ENCODE results near the gene GIPC3. TPM values are rescaled to one million over a fixed set of nuclear protein-coding genes. Genes with fewer than 3 reads are reported as not detected.

Gene GIPC3
- polyA plus RNA-seq, 2 of the 4 experiments (the other 2 are of a cell fraction): 0.05 to 0.12 TPM

GRCh38 chr19:3611841-3612240 lies 26.6 kb downstream of the GIPC3 start:
- no peak for FAIRE-seq
- Histone ChIP-seq H3K4me3 (no peak overlapping the region), H3K4me1 (peaks cover 8% of the 10 kb centered on the region), H3K27ac (no peak overlapping the region), H3K4me2 (no peak overlapping the region), H3K9me3 (no peaks in the 10 kb centered on the region)
- ChIA-PET CTCF (interaction anchor here (1.5 kb wide), 1 partner anchor 11 kb away, joined by 4 read pairs; no protein-coding TSS in a partner anchor), POLR2A (no interaction called here)
- ATAC-seq: no peak
- no peak for TF ChIP-seq CHD4 (IDR thresholded peaks at IDR 0.05; ENCODE audit: borderline replicate concordance)
- no peak for TF ChIP-seq RFX5 (IDR thresholded peaks at IDR 0.05)
- no peak for TF ChIP-seq ZNF302 (CRISPR knock-in tag; IDR thresholded peaks at IDR 0.05)
- TF ChIP-seq SREBF2 (IDR thresholded peaks at IDR 0.05): no peak
- TF ChIP-seq ZFP36 (IDR thresholded peaks at IDR 0.05; ENCODE audit: borderline replicate concordance, partially characterized antibody): no peak
- TF ChIP-seq HMGXB4 (CRISPR knock-in tag; IDR thresholded peaks at IDR 0.05; ENCODE audit: borderline replicate concordance): no peak
- no peak for TF ChIP-seq MAZ (IDR thresholded peaks at IDR 0.05; ENCODE audit: borderline replicate concordance, low read depth, low read length)
- TF ChIP-seq HDAC2 (IDR thresholded peaks at IDR 0.05): no peak
- TF ChIP-seq CBX2 (IDR thresholded peaks at IDR 0.05; ENCODE audit: borderline replicate concordance, low read depth): no peak
- no peak for TF ChIP-seq EP300 (IDR thresholded peaks at IDR 0.05)
- no peak for TF ChIP-seq ATOH8 (CRISPR knock-in tag; IDR thresholded peaks at IDR 0.05; ENCODE audit: low read depth)
- TF ChIP-seq ZC3H11A (IDR thresholded peaks at IDR 0.05): no peak
- no peak for TF ChIP-seq KDM5A (IDR thresholded peaks at IDR 0.05)
- DNase-seq (ENCODE audit: low read depth in 1 of 2, low spot score in 1 of 2): no peak
- 91% methylated on average over 32 of the region's 36 CpGs for WGBS (ENCODE audit: missing lambda C conversion rate)

- TF ChIP-seq BHLHE40 (IDR thresholded peaks at IDR 0.05; ENCODE audit: low read depth, low read length): no peak
- TF ChIP-seq ZNF302 (CRISPR knock-in tag; IDR thresholded peaks at IDR 0.05): no peak
- no peak for TF ChIP-seq EP300 (IDR thresholded peaks at IDR 0.05)
- TF ChIP-seq MAFK (IDR thresholded peaks at IDR 0.05; ENCODE audit: partially characterized antibody): no peak
- no peak for TF ChIP-seq ZSCAN20 (CRISPR knock-in tag; IDR thresholded peaks at IDR 0.05)
- TF ChIP-seq HES2 (IDR thresholded peaks at IDR 0.05): no peak
- TF ChIP-seq PBX3 (IDR thresholded peaks at IDR 0.05): no peak
- no peak for TF ChIP-seq SMC3 (IDR thresholded peaks at IDR 0.05)
- no peak for TF ChIP-seq NPAS2 (CRISPR knock-in tag; IDR thresholded peaks at IDR 0.05; ENCODE audit: borderline replicate concordance)
- TF ChIP-seq HOXB5 (CRISPR knock-in tag; IDR thresholded peaks at IDR 0.05): no peak
- no peak for TF ChIP-seq NR3C1 (IDR thresholded peaks at IDR 0.05)
- no peak for TF ChIP-seq EHMT2 (IDR thresholded peaks at IDR 0.05; ENCODE audit: low read depth)
- no peak for TF ChIP-seq CBX2 (IDR thresholded peaks at IDR 0.05; ENCODE audit: borderline replicate concordance, low read depth)
- TF ChIP-seq MAZ (IDR thresholded peaks at IDR 0.05; ENCODE audit: borderline replicate concordance, low read depth, low read length): no peak
- TF ChIP-seq ESRRA (IDR thresholded peaks at IDR 0.05; ENCODE audit: borderline replicate concordance, low read length): no peak
- TF ChIP-seq KDM5A (IDR thresholded peaks at IDR 0.05): no peak
- TF ChIP-seq REST (IDR thresholded peaks at IDR 0.05): no peak
- no peak for TF ChIP-seq E2F6 (IDR thresholded peaks at IDR 0.05; ENCODE audit: borderline replicate concordance, low read depth)
- no peak for TF ChIP-seq POLR2A (IDR thresholded peaks at IDR 0.05; ENCODE audit: low read length)
- TF ChIP-seq ZFP36 (IDR thresholded peaks at IDR 0.05; ENCODE audit: borderline replicate concordance, partially characterized antibody): no peak
- 87% methylated on average over 6 of the region's 33 CpGs for WGBS (ENCODE audit: missing lambda C conversion rate)
- H3K27ac ChIP-seq: no peak overlapping the region
- ATAC-seq: no peak
- no peak overlapping the region for H3K4me2 ChIP-seq
- POLR2A ChIA-PET: no interaction called here
- DNase-seq (ENCODE audit: low read depth in 1 of 2, low spot score in 1 of 2): no peak
- CTCF ChIA-PET: interaction anchor here (1.5 kb wide), 1 partner anchor 10 kb away, joined by 4 read pairs; no protein-coding TSS in a partner anchor
- H3K4me3 ChIP-seq: no peak overlapping the region
- no peaks in the 10 kb centered on the region for H3K9me3 ChIP-seq
- H3K4me1 ChIP-seq: peaks cover 5% of the 10 kb centered on the region
- no peak for FAIRE-seq
Observed at GRCh38 chr19:3612330-3612729, 27.1 kb downstream of the GIPC3 start.
